ENCODE data around the gene PCNX3.
A peak's percentile ranks its signal among the peaks of the same experiment; 100 is the strongest.

Gene PCNX3

DNA sequence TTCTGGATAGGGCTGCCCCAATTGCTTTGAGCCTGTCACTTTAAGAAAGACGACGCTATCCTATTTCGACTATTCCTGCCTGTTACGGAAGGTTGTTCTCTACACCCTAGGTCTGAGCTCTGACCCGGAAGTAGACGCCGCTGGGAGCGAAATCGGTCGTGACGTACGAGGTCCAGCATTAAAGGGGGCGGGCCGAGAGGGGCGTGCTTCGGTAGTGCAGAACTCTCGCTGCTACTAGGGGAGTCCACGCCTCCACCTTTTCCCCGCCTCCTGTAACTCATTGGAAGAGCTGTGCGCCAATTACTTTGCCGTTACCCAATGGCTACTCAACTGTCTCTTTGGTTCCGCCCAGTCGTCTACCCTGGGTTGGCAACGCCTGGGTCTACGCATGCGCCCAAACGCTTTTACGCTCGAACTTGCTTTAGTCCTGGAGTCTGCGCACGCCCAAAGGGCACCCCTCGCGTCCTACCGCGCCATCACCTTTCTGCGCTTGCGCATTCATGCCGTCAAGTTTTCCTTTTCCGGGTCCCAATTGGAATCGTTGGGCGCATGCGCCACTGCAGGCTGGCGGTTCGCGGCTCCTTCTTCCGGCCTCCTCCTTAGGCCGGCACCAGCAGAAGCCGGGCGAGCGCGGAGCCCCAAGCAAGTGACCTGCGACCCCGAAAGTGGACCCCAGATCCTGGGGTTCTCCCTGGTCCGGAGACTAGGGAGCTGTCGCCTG, at the start of gene PCNX3:
TSS of gene PCNX3 (plus strand) at position 548 of the 721 bp plus-strand sequence. CDS start 536 bp downstream, outside the sequence.
- TF ChIP-seq POLR2A (IDR thresholded peaks at IDR 0.05; ENCODE audit: low read length) (peak; percentile 64), GATA1 (IDR thresholded peaks at IDR 0.05; ENCODE audit: low read depth, low read length) (no peak)
- peak; percentile 100 for DNase-seq

DNA sequence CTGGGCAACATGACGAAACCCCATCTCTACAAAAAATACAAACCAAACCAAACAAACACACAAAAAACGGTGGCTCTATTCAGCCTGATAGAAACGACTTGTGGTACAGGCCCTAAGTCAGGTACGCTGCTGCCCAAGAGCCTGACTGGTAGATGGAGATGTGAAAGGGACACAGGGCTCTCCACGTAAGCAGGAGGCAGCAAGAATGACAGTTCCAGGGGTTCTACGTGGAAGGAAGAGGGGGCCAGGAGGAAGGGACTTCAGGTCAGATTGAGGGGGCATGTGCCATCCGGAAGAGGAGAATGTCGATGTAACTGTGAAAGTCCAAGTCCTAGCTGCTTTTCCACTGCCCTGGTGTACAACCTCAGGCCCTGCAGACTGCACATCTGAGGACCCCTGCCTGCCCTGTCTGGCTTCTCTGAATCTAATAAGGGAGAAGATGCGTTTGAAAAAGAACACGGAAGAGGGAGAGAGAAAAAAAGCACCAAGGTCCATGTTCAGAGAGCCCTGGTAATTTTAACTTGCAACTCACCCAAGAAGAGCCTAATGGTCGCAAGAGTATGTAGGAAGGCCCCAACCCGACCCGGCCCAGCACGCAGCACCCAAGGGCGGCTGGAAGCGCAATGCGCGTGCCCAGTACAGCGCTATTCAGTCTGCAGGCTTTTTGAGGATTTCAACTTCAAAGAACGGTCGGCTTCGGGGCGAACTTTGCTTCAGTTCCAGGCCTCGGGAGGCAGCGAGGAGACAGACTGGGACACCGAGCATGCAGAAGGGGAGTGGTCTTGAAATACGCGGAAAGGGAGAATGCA, 46.2 kb upstream of the PCNX3 start:
- no peak for TF ChIP-seq POLR2A (IDR thresholded peaks at IDR 0.05; ENCODE audit: low read length)
- no peak for TF ChIP-seq GATA1 (IDR thresholded peaks at IDR 0.05; ENCODE audit: low read depth, low read length)
- DNase-seq, result no peak

DNA sequence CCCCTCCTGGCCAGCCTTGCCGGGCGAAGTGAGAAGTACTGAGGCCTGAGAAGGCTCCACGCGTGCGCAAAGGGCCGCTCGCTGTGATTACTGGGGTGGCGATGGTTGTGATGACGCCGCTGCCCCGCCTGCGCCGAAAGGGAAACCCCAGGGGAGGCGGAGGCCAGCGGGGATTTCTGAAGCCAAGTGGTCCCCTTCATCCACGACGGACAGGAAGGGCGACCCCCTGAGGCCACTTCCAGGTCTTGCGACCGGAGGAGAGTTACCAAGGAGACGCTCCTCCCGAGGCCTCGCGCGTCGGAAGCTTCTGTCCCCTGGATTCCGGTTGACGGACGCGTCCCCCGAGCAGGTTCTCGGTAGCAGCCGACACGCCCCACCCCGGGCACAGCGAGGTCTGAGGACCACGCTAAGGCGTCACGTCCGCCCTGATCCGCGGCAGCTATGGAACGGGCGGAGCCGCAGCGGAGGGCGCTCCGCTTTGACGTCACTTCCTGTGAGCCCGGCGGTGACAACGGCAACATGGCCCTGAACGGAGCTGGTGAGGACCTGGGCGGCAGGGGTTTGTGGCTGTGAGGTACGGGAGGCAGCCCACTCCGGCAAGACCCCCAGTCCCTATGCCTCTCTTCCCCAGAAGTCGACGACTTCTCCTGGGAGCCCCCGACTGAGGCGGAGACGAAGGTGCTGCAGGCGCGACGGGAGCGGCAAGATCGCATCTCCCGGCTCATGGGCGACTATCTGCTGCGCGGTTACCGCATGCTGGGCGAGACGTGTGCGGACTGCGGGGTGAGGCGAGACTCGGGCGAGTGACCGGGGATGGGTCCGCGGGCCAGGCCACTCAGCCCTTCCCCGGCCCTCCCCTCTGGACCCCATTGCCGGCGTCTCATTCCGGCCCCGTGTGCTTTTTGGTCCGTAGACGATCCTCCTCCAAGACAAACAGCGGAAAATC, 45.3 kb upstream of the PCNX3 start, which contains the start of gene ZNRD2:
TSS of gene ZNRD2 (plus strand) at position 505 of the 946 bp plus-strand sequence. CDS start at position 520, 15 bp downstream.
- peak; percentile 98 for DNase-seq
- TF ChIP-seq POLR2A (IDR thresholded peaks at IDR 0.05; ENCODE audit: low read length) (peak; percentile 90), GATA1 (IDR thresholded peaks at IDR 0.05; ENCODE audit: low read depth, low read length) (no peak)

DNA sequence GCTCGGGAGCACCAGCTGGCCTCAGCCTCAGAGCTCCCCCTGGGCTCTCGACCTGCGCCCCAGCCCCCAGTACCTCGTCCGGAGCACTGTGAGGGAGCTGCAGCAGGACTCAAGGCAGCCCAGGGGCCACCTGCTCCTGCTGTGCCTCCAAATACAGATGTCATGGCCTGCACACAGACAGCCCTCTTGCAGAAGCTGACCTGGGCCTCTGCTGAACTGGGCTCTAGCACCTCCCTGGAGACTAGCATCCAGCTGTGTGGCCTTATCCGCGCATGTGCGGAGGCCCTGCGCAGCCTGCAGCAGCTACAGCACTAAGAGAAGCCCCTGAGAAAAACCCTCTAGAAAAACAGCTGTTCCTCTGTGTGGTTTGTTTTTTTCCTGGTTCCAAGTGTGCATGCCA, 44.2 kb upstream of the PCNX3 start:
- no peak for DNase-seq
- no peak for TF ChIP-seq GATA1 (IDR thresholded peaks at IDR 0.05; ENCODE audit: low read depth, low read length)
- no peak for TF ChIP-seq POLR2A (IDR thresholded peaks at IDR 0.05; ENCODE audit: low read length)

DNA sequence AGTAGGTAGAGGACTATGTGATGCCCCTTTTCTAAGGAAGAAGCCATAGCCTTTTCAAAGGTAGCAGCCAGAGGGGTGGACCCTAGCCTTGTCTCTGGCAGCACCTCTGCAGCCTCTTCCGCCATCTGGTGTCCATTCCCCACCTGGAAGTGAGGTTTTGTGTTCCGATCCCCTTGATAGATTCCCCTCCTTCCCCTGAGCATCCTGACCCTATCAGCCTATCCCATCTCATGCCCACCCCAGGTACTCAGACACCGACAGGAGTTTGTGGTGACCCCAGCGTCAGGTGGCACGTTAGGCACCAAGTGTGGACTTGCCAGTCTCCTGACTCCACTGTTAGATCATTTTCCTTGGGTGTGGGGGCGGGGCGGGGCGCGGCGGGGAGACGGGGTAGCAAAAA, 43.6 kb upstream of the PCNX3 start:
- no peak for TF ChIP-seq GATA1 (IDR thresholded peaks at IDR 0.05; ENCODE audit: low read depth, low read length)
- DNase-seq, result peak; percentile 69 to 77

DNA sequence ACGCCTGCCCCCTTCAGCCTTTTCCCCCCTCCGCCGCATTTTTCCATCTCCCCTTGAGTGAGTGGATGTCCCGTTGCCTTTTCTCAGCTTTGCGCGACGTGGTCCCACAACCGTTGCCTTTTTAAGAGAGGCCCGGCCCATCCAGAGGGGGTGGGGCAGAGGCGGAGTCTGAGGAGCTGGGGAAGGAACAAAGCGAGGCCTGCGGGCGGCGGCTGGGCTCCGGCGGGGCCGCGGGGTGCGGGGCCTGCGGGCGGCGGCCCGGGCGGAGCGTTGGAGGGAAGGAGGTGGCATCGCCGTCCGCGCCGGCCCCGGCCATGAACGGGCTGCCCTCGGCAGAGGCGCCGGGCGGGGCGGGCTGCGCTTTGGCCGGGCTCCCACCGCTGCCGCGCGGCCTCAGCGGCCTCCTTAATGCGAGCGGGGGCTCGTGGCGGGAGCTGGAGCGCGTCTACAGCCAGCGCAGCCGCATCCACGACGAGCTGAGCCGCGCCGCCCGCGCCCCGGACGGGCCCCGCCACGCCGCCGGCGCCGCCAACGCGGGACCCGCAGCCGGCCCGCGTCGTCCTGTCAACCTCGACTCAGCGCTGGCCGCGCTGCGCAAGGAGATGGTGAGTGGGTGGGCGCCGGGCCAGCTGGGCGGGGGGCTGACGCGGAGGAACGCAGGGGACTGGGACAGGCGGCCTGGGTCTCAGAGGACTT, 43.1 kb upstream of the PCNX3 start, which contains the start of gene FAM89B:
TSS of gene FAM89B (plus strand) at position 183 of the 696 bp plus-strand sequence. CDS start at position 315, 132 bp downstream.
- DNase-seq, result peak; percentile 91 to 92

DNA sequence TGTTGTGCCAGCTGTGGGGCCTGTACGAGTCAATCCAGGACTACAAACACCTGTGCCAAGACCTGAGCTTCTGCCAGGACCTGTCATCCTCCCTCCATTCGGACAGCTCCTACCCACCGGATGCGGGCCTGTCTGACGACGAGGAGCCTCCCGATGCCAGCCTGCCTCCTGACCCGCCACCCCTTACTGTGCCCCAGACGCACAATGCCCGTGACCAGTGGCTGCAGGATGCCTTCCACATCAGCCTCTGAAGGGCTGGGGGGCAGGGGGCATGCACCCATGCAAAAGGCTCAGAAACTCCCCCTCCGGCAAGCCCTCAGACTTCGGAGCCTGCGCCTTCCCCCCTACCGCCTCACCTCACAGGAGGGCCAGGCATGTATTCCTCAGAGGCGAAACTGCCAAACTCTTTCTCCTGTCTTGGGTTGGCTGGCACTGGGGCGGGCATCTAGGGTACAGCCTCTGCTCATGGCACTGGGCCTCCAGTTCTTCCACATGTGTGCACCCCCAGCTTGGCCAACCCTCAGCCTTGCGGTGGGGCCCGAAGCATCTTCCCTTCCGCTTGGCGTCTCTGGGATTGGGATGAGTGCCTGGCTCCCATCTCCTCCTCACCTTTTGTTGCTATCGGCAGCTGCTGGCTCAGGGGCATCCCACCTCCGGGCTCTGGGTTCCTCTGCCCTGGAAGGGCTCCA, 42.0 kb upstream of the PCNX3 start:
- DNase-seq, result no peak
- TF ChIP-seq POLR2A (IDR thresholded peaks at IDR 0.05; ENCODE audit: low read length) (no peak), GATA1 (IDR thresholded peaks at IDR 0.05; ENCODE audit: low read depth, low read length) (no peak)

More for the DNA sequence above, 43.1 kb upstream of the PCNX3 start, which contains the start of gene FAM89B:
- TF ChIP-seq GATA1 (IDR thresholded peaks at IDR 0.05; ENCODE audit: low read depth, low read length), result no peak
- peak; percentile 66 for TF ChIP-seq POLR2A (IDR thresholded peaks at IDR 0.05; ENCODE audit: low read length)

DNA sequence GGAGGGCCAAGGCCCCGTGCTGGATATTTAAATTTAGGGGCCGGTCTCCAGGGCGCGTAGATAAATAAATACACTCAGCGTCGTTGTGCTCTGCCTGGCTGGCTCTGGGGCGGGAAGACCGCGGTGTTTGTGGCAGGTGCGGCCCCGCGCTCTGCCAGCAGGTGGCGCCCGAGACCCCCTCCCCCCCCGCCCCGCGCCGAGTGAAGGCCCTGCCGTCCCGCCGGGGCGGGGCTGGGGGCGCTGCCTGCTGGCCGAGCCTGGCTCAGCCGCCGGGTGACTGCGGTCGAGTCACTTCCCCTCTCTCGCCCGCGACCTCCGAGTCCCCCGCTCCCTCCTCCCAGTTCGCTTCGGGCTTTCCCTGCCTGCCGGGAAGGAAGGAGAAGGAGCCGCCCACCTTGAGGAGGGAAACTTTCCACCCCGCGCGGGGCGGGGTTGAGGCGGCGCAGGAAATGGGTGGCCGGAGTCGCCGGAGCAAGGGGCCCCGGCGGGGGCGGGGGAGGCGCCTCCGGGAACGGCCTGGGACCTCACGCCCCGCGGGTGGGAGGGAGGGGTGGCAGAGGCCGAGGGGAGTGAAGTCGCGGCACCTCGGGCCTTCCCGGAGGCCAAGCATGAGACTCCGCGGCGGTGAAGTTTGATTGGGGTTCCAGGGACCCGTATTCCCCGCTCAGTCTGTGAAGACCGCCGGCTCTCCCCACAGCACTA, 41.3 kb upstream of the PCNX3 start:
- TF ChIP-seq GATA1 (IDR thresholded peaks at IDR 0.05; ENCODE audit: low read depth, low read length), result no peak
- no peak for TF ChIP-seq POLR2A (IDR thresholded peaks at IDR 0.05; ENCODE audit: low read length)
- DNase-seq, result peak; percentile 92 to 94

DNA sequence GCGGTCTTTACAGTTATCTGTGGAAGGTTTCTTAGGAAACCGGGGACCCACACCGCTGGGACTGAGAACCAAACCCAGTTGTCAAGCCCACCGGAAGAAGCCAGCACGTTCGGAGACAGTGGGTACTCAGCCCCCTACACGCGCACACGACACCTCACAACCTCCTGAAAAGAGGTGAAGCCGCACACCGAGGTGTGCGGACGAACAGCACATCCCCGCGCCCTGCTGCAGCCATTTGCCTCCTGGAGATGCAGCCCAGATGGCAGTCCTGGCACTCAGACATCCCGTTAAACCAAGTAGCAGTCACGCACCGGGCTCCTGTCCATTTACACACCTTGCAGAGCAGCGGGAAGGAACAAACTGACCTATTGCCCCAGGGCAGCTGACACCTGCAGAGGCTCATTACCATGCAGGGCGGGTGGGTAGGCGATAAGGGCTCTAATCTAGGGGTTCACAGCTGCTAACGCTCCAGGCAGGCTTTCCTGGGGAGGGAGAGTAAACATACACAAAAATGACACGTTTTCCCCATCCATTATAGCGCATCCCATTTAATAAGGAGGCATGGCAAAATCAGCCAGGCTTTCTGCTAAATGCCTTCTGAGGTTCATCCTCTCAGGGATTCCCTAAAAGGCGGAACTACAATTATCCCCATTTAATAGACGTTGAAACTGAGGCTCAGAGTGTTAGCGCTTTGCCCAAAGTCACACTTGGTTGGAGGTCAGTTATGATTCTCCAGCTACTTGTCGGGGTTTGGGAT, 40.6 kb upstream of the PCNX3 start:
- TF ChIP-seq GATA1 (IDR thresholded peaks at IDR 0.05; ENCODE audit: low read depth, low read length) (peak; percentile 42), POLR2A (IDR thresholded peaks at IDR 0.05; ENCODE audit: low read length) (peak; percentile 76)
- DNase-seq, result peak; percentile 92 to 94

DNA sequence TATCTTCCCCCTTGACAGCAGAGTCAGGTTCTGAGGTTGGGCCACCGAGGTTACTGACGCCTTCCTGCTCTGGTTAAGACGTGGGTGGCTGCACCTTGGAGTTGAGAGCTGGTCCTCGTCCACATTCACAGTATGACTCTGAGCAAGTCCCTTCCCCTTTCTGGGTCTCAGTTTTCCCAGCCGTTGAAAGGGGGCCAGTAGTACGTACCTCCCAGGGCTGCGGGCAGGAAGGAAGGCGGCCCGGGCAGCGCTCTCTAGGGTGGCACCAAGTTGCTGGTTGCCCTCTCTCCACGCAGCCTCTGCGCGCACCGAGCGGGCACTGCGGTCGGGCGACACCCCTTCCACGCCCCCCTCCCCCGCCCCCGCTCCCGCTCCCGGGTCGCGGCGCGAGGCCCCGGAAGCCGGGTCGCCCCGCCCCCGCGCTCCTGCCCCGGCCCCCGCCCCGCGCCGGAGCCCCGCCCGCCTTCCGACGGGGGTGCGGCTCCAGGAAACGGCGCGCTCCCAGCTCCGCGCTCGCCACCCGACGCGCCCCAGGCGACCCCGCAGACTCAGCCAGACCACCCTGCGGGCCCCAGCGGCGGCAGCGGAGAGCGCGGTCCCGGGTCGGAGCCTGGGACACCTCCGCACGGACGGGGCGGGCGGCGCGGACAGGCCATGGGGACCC, 39.9 kb upstream of the PCNX3 start, which contains the start of gene EHBP1L1:
TSS of gene EHBP1L1 (plus strand) at position 486 of the 664 bp plus-strand sequence. CDS start 250 bp downstream, outside the sequence.
- TF ChIP-seq POLR2A (IDR thresholded peaks at IDR 0.05; ENCODE audit: low read length) (peak; percentile 78), GATA1 (IDR thresholded peaks at IDR 0.05; ENCODE audit: low read depth, low read length) (no peak)
- peak; percentile 84 to 90 for DNase-seq
